Smooth muscle cell (in vitro differentiated cells): ENCODE data around the gene EXD3. TPM values are rescaled to one million over a fixed set of nuclear protein-coding genes. Genes with fewer than 3 reads are reported as not detected.

ENCODE experiments used
- DNase-seq: peaks from one replicate; lab custom pipeline; 2025; ENCODE audit not compliant: unreplicated experiment; lab: John Stamatoyannopoulos, UW
- H2AFZ ChIP-seq: fragments of 200-600 bp; sonication (generic); 2 replicates; pipeline ENCODE4 v1.6.0; 2016; ENCODE audit warnings: antibody characterized with exemption, low read depth, mild to moderate bottlenecking
- H3F3A ChIP-seq: fragments of 200-600 bp; sonication (generic); 2 replicates; pipeline ENCODE4 v1.6.0; 2017; ENCODE audit warnings: antibody characterized with exemption, low read depth
- H3K27ac ChIP-seq: fragments of 200-600 bp; sonication (generic); 2 replicates; pipeline ENCODE4 v1.5.1; 2016; ENCODE audit warnings: low read depth, mild to moderate bottlenecking
- H3K27me3 ChIP-seq: fragments of 200-600 bp; sonication (generic); 2 replicates; pipeline ENCODE4 v1.6.1; 2016; ENCODE audit warnings: low read depth, mild to moderate bottlenecking
- H3K36me3 ChIP-seq: fragments of 200-600 bp; sonication (generic); 2 replicates; pipeline ENCODE4 v1.5.1; 2016; ENCODE audit warnings: low read depth
- H3K4me1 ChIP-seq: fragments of 200-600 bp; sonication (generic); 2 replicates; pipeline ENCODE4 v1.5.1; 2016; ENCODE audit warnings: low read depth
- H3K4me2 ChIP-seq: fragments of 200-600 bp; sonication (generic); 2 replicates; pipeline ENCODE4 v1.6.0; 2016; ENCODE audit warnings: mild to moderate bottlenecking
- H3K4me3 ChIP-seq: fragments of 200-600 bp; sonication (generic); 2 replicates; pipeline ENCODE4 v1.5.1; 2016; ENCODE audit warnings: mild to moderate bottlenecking
- H3K79me2 ChIP-seq: fragments of 200-600 bp; sonication (generic); 2 replicates; pipeline ENCODE4 v1.6.0; 2016; ENCODE audit warnings: low read depth, mild to moderate bottlenecking
- H3K9ac ChIP-seq: fragments of 200-600 bp; sonication (generic); 2 replicates; pipeline ENCODE4 v1.6.0; 2016; ENCODE audit warnings: low read depth
- H3K9me3 ChIP-seq: fragments of 200-600 bp; sonication (generic); replicated peaks from 2 replicates; pipeline ENCODE4 v1.5.1; 2016; ENCODE audit warnings: low read depth
- H4K20me1 ChIP-seq: fragments of 200-600 bp; sonication (generic); 2 replicates; pipeline ENCODE4 v1.6.0; 2016; ENCODE audit warnings: low read depth
- WGBS: methylation state at CpG from one replicate; pipeline ENCODE4 v1.1.7; 2016; ENCODE audit warnings: low lambda C conversion rate; 5-methylcytosine and 5-hydroxymethylcytosine counted together
- polyA plus RNA-seq: library from polyadenylated mRNA; unstranded; fragments of >200 nt; fragmentation: Nextera tagmentation; extraction: Ambion mirVana; gene quantifications from 2 replicates; pipeline ENCODE4 v1.2.1, GENCODE V29; 2016
- total RNA-seq: library from RNA; depleted of rRNA; stranded (reverse); fragments of >200 nt; gene quantifications from 2 replicates; pipeline ENCODE4 v1.2.3, GENCODE V29; 2014
- TF ChIP-seq, protein P1 (sequence below): fragments of 200-600 bp; sonication (generic); IDR thresholded peaks from 2 replicates; pipeline ENCODE4 v1.5.1; 2017; ENCODE audit warnings: borderline replicate concordance, mild to moderate bottlenecking, antibody characterized with exemption; ENCODE audit not compliant: insufficient read depth, poor library complexity, severe bottlenecking

EXD3 gene
- total and polyA plus RNA-seq, 2 experiments from 2014 or later, result 3.1 to 15.7 TPM

GRCh38 chr9:137439158-137439714 lies 16.3 kb upstream of the EXD3 start:
- H3K36me3 ChIP-seq, result no peaks in the 10 kb centered on the region
- H3K27ac ChIP-seq, result no peak overlapping the region
- H2AFZ ChIP-seq, result no peak overlapping the region
- no peak overlapping the region for H3K9ac ChIP-seq
- no peaks in the 10 kb centered on the region for H3K9me3 ChIP-seq
- H4K20me1 ChIP-seq, result no peaks in the 10 kb centered on the region
- DNase-seq, result no peak
- no peaks in the 10 kb centered on the region for H3K27me3 ChIP-seq
- WGBS, result 89% methylated on average over 17 of the region's 18 CpGs
- H3F3A ChIP-seq, result no peaks in the 10 kb centered on the region
- TF ChIP-seq, protein P1, sequence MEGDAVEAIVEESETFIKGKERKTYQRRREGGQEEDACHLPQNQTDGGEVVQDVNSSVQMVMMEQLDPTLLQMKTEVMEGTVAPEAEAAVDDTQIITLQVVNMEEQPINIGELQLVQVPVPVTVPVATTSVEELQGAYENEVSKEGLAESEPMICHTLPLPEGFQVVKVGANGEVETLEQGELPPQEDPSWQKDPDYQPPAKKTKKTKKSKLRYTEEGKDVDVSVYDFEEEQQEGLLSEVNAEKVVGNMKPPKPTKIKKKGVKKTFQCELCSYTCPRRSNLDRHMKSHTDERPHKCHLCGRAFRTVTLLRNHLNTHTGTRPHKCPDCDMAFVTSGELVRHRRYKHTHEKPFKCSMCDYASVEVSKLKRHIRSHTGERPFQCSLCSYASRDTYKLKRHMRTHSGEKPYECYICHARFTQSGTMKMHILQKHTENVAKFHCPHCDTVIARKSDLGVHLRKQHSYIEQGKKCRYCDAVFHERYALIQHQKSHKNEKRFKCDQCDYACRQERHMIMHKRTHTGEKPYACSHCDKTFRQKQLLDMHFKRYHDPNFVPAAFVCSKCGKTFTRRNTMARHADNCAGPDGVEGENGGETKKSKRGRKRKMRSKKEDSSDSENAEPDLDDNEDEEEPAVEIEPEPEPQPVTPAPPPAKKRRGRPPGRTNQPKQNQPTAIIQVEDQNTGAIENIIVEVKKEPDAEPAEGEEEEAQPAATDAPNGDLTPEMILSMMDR, result no peak
- H3K79me2 ChIP-seq, result no peaks in the 10 kb centered on the region
- H3K4me3 ChIP-seq, result no peak overlapping the region
- H3K4me2 ChIP-seq, result no peak overlapping the region
- no peaks in the 10 kb centered on the region for H3K4me1 ChIP-seq

DNA sequence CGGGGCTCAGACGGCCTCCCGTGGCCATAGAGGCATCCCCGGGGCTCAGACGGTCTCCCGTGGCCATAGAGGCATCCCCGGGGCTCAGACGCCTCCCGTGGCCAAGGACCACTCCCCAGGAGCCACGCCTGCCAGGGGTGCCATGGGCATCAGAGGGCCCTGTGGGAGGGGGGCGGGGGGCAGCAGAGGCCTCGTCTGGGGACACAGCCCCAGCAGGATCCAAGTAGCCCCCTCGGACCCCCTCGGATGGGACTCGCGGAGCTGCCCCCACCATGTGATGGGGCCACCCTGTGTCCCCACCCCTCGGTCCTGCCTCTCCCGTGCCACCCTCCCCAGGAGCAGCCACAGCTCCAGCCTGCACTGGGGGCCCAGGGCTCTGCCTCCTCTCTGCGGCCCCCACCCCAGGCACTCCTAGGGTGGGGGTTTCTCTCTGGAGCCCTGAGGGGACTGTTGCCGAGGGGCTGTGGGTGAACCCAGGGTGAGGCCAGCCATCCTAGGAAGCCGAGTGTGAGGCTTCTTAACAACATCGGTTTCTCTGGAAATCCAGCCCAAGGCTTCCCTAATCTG lies 15.7 kb upstream of the EXD3 start:
- 94% methylated on average over 20 of the region's 22 CpGs for WGBS
- Histone ChIP-seq H3K9ac (no peak overlapping the region), H3K36me3 (no peaks in the 10 kb centered on the region), H4K20me1 (no peaks in the 10 kb centered on the region), H3K4me2 (no peak overlapping the region), H2AFZ (no peak overlapping the region), H3K4me1 (no peaks in the 10 kb centered on the region), H3K4me3 (no peak overlapping the region), H3K27ac (no peak overlapping the region), H3K79me2 (no peaks in the 10 kb centered on the region), H3F3A (no peaks in the 10 kb centered on the region), H3K9me3 (no peaks in the 10 kb centered on the region), H3K27me3 (no peaks in the 10 kb centered on the region)
- DNase-seq, result no peak
- TF ChIP-seq, protein P1, result no peak

DNA sequence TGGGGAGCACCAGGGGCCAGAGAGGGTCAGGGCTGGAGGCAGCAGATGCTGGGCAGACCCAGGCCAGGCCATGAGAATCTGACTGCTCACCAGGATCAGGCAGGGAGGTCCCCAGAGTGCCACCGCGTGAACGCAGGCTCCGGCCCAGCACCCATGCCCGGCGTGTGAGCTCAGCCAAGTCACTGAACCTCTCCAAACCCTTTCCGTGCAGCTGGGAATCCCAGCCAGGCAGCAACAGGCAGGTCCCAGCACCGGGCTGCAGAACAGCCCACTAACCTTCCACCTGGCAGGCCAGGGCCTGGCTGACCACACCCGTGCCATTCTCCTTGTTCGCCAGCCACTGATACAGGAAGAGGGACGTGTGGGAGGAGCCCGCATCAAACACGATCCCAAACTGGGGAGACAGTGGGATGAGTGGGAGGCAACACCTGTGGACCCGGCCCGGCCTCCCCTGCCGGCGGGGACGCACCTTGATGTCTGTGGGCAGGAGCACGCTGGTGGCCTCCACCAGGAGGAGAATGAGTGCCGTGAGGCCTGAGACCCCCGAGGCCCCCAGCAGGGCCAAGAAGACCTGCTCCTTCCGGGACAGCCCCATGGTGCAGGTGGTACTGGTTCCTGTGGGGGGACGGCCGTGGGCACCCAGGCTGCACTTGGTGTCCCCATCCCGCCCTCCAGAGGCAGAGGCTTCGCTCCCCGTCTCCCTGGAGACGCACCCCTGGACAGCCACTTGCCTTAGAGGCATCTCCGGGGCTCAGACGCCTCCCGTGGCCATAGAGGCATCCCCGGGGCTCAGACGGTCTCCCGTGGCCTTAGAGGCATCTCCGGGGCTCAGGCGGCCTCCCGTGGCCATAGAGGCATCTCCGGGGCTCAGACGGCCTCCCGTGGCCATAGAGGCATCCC lies 15.0 kb upstream of the EXD3 start:
- Histone ChIP-seq H4K20me1 (no peaks in the 10 kb centered on the region), H3K9me3 (no peaks in the 10 kb centered on the region), H3K79me2 (no peaks in the 10 kb centered on the region), H3K4me1 (no peaks in the 10 kb centered on the region), H3K27ac (no peak overlapping the region), H3F3A (no peaks in the 10 kb centered on the region), H3K4me2 (no peak overlapping the region), H3K36me3 (no peaks in the 10 kb centered on the region), H2AFZ (no peak overlapping the region), H3K4me3 (no peak overlapping the region), H3K9ac (no peak overlapping the region), H3K27me3 (no peaks in the 10 kb centered on the region)
- no peak for DNase-seq
- 95% methylated on average over 34 of the region's 40 CpGs for WGBS
- TF ChIP-seq, protein P1, result no peak
